DOHH2 (cell line): ENCODE results near the gene EPB41L5.

Experiments
- CTCF ChIP-seq: fragments of 200-600 bp; sonication (generic); IDR thresholded peaks from one replicate; pipeline ENCODE4 v1.5.1; 2014; ENCODE audit warnings: antibody characterized with exemption, mild to moderate bottlenecking, low read depth, low read length; ENCODE audit not compliant: poor library complexity, severe bottlenecking
- EZH2phosphoT487 ChIP-seq: fragments of 200-600 bp; sonication (generic); IDR thresholded peaks from 2 replicates; pipeline ENCODE4 v1.6.1; 2017; ENCODE audit warnings: borderline replicate concordance, mild to moderate bottlenecking, antibody characterized with exemption, low read length, moderate library complexity, mixed read lengths

GRCh38 chr2:120226316-120226715, 213.4 kb downstream of the EPB41L5 start:
- TF ChIP-seq CTCF (no peak), EZH2phosphoT487 (no peak)
